ENCODE results near the gene RHOXF1.
"Not testable (repeated sequence)": the region's sequence is repeated elsewhere in the genome, so short reads cannot be mapped to it uniquely, and the experiment has no call there.

RHOXF1 gene, protein sequence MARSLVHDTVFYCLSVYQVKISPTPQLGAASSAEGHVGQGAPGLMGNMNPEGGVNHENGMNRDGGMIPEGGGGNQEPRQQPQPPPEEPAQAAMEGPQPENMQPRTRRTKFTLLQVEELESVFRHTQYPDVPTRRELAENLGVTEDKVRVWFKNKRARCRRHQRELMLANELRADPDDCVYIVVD

DNA sequence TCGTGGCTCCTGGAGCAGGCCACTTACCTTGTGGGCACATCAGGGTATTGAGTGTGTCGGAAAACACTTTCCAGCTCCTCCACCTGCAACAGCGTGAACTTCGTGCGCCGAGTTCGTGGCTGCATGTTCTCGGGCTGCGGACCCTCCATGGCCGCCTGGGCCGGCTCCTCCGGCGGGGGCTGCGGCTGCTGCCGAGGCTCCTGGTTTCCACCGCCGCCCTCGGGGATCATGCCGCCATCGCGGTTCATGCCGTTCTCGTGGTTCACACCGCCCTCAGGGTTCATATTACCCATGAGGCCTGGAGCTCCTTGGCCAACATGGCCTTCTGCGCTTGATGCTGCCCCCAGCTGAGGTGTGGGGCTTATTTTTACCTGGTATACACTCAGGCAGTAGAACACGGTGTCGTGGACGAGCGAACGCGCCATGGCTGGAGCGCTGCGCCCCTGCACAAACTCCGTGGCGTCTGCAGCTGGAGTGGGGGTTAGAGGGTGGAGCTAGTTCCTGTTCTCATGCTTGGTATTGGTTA lies at the start of gene RHOXF1:
RHOXF1 (minus strand) TSS at position 476 of the 526 bp plus-strand sequence; CDS start at position 425, 51 bp downstream.
- FAIRE-seq = no peak

GRCh38 chrX:120159086-120159485 lies 43.4 kb upstream of the RHOXF1 start:
- not testable (repeated sequence) for FAIRE-seq

- FAIRE-seq = not testable (repeated sequence)
These were observed 42.6 kb upstream of the RHOXF1 start, which contains the start of gene RHOXF2 for GRCh38 chrX:120158313-120158712. TSS of gene RHOXF2 (plus strand) at chrX:120158613. CDS start at chrX:120158751, 138 bp downstream.

DNA sequence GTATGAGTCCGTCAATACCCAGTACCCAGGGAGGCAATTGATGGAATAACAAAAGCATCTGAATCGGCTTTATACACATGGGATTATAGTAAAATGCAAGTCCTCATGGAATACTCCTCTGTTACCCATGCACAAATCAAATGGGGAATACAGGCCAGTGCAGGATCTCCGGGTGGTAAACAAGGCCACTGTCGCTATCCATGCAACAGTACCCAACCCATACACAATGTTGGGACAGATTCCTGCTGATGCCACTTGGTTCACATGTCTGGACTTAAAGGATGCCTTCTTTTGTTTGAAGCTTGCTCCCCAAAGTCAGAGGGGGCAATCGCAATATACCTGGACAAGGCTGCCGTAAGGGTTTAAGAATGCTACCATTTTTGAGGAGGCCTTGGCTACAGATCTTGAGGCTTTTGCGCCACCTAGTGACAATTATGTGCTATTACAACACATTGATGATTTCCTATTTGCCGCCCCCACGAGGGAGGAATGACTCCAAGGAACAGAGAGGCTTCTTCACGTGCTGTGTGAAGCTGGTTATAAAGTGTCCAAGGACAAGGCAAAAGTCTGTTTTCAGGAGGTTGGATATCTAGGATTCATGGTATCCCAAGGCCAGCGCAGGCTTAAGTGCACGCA lies 34.5 kb upstream of the RHOXF1 start:
- FAIRE-seq = peak; percentile 90

- FAIRE-seq = no peak
These were observed 31.8 kb upstream of the RHOXF1 start for GRCh38 chrX:120147537-120147936.

- FAIRE-seq = not testable (repeated sequence)
These were observed 30.6 kb upstream of the RHOXF1 start for GRCh38 chrX:120146323-120146722.

DNA sequence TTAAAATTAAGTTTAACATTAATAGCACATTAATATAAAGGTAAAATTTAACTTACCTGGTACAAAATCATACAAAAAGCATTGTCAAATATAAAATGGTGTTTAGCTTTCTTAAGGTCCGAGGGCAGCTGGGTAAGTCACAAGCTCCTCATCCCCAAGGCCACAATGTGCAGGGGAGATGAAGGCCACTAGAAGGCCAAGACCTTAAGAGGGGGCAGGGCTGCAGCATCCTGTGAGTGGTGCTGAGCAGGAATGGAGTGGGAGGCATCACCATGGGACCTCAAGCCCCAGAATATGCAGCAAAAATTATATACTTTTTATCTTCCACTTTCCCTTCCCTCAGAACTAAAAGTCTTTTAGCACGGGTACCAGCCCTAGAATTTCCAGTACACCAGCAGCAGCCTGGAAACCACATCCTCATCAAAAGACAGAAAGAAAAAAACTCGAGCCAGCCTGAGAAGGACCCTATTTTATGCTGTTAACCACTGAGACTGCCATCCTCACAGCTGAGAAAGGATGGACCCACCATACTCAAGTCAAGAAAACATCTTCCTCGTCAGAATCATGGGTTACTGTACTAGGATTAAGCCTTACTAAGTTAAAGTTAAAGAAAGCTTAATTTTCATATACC lies 29.7 kb upstream of the RHOXF1 start:
- no peak for FAIRE-seq

DNA sequence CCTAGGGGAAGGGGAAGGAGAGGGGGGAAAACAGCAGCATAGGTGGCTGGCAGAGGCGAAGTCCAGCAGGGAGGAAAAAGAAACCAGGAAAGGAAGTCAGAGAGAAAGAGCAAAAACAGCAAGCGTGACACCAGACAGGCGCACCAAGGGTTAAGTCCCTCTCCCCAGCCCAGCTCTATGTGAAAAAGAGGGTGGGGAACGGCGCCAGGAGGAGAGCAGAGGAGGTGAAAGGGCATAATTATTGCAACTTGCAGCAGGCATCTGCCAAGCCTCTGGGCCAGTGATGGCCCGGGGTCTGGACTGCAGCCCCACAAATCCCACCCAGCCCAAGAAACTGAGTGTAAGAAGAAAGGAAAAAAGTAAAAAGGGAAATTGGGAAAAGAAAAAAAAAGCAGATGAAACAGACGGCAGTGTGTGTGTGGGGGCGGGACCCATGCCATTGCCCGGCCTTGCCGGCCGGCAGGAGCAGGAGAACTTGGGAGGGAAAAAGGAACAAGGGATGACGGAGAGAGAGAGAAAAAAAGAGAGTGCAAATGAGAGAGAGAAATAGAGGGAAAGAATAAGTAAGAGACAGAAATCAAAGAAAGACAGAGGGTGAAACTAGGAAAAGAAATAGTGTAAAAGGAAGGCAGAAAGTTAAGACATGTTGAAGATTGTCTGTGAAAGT lies 28.6 kb upstream of the RHOXF1 start:
- FAIRE-seq = no peak

DNA sequence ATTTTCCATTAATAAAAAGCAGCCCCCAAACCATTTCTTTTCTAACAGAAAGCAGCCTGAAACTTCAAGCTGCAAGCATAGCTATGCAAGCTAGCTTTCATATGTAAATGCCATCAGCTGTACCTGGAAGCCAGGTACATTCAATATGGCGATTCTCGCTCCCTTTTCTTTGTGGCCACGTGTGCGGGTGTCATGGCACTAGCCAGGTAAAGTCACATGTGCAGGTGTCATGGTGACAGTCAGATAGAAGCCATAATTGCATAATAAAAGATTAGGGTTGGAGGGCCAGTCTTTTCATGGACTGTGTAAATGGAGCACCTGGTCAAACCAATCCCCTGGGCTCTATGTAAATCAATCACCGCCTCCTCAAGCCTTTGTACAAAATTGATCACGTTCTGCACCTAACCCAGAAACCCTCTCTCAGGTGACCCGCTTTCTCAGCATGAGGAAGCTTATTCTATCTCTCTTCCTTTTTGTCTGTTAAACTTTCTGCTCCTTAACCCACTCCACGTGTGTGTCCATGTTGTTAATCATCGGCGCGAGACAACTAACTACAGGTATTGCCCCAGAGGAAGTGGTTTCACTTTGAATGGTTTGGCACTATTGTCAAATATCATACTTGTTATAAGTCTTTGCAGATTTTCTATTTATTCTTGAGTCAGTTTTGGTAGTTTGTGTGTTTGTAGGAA lies 24.7 kb upstream of the RHOXF1 start:
- FAIRE-seq = no peak

DNA sequence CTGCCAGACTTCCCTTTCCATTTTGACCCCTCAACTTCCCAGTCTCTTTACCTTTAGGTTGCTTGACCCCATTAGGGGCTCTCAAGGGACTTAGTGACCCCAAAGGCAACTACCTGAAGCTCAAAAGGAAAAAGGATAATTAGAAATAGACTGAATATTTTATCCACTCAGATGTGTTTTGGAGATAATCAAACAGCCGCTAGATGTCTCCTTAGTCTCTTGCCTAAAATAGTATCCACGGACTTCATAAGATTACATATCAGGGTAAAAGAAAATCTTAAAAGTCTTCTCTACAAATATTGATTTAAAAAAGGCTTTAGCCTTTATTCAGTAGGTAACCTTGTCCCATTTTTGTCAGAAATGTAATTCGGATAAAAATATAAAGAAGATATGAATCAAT lies 21.7 kb upstream of the RHOXF1 start:
- FAIRE-seq = peak; percentile 60

DNA sequence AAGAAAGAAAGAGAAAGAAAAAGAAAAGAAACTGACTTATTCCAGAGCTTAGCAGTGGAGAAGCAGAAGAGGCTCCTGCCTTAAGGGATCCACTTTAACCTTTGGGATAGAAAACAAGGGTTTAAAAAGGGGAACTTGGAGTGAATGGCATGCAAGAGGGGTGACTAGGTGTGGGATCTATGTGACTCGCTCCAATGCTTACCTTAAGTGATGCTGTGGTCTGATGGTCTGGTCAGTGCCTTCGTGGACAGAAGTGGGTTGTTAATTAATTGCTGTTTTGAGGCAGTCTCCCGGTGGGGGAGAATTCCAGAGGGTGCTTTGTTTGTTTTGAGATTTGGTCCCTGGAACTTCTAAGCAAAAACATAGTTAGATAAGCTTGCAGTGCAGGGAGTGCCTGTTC lies 21.1 kb upstream of the RHOXF1 start:
- no peak for FAIRE-seq

GRCh38 chrX:120136128-120136527 lies 20.4 kb upstream of the RHOXF1 start:
- FAIRE-seq = no peak

- not testable (repeated sequence) for FAIRE-seq
These were observed 12.7 kb upstream of the RHOXF1 start for GRCh38 chrX:120128306-120128846.

DNA sequence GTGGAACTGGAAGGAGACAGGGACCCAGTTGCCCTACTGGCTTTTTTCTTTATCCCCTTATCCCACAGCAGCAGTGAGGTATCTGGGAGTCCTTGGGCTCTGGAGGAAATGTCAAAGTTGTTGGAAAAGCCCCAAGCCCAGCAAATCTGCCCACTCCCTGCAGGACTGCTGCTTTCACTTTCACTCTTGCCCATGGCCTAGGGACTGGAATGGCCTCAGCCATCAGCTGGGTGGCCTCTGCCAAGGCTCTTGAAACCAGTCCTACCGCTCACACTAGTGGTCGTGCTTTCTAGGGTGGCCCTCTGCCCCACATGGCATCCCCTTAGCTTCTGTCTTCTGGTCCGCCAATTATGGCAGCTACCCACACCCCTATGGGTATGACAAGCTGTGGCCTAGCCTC lies 9.7 kb upstream of the RHOXF1 start:
- FAIRE-seq = no peak

DNA sequence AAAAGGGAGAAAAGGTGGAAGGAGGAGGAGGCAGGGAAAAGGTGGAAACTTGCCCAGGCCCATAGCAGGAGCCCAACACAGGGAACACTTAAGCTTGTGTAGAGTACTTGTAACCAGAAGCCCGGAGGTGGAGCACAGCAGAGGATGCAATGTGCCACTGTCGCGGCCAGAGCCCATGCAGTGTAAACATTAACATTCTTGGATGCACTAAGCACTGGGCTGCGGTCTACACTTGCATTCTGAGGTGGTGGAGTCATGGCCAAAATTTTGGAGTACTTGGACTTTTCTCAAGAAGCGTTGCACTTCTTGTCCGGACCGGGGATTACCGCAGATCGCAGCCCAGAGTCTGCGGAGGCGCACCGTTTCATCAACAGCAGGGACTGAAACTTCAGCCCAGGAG lies 4.5 kb upstream of the RHOXF1 start:
- FAIRE-seq = no peak

DNA sequence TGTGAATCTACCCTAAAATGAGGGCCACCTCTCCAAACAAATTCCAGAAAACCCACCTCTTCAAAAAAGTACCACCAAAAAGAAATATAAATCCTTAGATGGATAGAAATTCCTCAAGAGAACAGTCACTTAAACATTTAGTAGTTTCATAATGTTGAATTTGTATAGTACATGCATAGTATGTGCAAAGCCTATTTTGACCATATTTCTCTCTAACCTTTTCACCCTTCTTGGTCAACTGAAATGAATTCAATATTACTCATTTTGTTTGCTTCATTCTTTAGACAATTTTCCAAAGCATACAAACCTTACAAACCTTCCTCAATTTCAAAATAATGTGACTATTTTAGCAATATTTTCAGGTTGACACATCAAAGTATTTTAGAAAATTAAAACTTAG lies 4.1 kb downstream of the RHOXF1 start:
- FAIRE-seq = no peak

DNA sequence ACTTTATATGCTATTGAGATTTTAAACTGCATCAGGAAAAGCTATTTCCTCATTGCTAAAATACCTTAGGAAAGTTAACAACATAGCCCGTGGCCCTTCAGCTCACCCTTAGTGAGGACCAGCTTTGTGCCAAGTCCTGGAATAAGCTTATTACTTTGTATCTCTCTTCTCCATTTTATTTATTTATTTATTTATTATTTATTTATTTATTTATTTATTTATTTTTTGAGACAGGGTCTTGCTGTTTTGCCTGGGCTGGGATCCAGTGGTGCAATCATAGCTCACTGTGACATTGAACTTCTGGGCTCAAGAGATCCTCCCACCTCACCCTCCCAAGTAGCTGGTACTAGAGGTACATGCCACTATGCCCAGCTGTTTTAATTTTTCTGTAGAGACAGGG lies 6.3 kb downstream of the RHOXF1 start:
- FAIRE-seq = no peak

DNA sequence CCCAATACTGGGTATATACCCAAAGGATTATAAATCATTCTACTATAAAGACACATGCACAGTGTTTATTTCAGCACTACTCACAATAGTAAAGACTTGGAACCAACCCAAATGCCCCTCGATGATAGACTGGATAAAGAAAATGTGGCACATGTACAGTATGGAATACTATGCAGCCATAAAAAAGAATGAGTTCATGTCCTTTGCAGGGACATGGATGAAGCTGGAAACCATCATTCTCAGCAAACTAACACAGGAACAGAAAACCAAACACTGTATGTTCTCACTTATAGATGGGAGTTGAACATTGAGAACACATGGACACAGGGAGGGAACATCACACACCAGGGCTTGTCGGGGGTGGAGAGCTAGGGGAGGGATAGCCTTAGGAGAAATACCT lies 11.0 kb downstream of the RHOXF1 start:
- not testable (repeated sequence) for FAIRE-seq

DNA sequence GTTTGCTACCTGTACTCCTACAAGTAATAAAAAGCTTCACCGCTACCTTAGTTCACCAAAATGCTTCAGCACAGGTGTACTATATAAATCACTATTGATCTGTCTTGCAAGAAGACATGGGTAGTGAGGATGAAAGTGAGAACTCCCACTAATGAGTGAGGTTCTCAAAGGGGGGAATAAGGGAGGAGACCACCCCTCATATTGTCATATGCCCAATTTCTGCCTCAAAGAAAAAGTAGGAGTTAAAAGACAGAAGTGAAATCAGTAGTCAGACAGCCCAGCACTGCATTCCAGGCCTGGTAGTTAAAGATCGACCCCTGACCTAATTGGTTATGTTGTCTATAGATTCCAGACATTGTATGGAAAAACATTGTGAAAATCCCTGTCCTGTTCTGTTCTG lies 14.7 kb downstream of the RHOXF1 start:
- not testable (repeated sequence) for FAIRE-seq

DNA sequence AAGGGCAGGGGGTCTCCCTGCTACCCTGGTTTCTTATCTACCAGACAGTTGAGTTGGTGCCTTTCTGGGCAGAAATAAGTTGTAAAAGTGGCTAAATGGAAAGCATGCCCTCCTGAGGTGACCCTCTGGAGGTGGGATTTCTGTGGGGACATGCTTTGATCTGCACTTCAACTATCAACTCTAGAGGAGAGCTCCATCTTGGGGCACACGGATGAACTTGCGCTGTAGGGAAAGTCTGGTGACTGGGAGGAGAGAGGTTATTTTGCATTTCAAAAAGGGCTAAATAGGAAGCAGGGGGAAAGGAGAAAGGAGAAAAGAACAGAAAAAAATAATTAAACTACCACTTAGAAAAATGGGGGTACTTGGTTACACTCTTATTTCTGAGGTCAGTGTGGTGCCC lies 25.5 kb downstream of the RHOXF1 start:
- no peak for FAIRE-seq

DNA sequence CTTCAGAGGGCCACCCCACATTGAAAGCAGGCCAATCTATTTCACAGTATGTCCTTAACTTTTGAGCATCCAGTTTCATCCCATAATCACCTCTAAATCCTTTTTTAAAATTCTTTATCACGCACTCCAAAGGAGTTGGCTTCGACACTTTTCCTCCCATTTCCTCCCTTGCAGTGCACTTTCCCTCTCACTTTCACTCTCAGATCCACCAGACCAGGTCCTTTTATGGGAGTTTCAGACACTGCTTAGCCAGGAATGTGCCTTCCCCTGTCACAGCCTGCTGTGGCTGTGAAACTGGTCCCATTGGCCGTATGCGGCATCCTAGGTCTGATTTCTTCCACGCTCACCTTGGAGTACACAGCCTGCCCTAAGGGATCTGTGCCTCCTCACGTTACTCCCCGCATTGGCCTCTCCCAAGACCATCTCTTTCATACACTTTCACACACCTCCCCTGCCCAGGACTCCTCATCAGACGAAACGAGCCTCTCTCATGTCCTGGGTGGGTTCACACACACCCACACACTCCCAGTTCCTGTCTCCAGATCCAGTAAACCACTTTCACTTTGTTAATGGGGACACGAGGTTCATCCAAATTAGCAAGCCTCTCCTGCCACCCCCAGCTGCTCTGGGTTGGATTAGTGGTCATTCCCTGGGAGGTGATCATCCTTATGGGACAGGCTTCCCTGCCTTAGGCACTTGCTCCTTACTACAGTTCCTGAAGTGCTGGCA lies 28.3 kb downstream of the RHOXF1 start:
- FAIRE-seq = no peak

All from G401.6 (cell line).